NCI-H510A (cell line): ENCODE measurements around the gene PTH1R.

Experiments used
- DNase-seq: peaks from one replicate; lab custom pipeline; 2025; lab: John Stamatoyannopoulos, UW

The PTH1R gene

DNA sequence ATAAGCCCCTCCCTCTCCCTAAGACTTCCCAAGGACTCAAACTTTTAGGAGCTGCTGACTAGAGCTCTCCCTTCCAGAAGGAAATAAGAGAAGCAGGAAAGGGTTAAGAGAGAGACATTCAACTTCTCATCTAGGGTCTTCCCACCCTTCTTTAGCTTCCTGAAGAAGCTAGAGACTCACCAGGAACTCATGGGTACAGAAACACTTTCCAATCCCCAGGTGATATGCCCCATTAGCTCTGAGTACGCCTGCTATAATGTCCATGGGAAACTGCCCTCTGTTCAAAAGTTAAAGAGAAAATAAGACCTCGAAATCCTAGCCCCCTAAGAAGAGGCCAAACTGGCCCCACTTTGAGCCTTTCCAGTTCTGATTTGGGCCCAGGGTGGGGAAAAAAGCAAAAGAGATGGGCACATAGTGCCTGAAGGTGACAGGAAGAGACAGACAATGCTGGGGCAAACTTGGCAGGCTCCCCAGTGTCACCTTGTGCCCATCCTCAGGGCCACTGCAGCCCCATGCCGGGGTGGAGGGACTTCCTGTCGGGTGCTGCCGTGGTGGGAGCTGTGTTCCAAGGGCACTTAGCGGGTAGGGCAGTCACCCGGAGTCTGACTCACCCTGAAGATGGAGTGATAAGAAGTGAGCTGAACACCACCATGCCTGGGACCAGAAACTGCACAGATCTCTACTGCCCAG, 69.5 kb downstream of the PTH1R start:
- no peak for DNase-seq

GRCh38 chr3:46947546-46947901, 70.0 kb downstream of the PTH1R start:
- no peak for DNase-seq

DNA sequence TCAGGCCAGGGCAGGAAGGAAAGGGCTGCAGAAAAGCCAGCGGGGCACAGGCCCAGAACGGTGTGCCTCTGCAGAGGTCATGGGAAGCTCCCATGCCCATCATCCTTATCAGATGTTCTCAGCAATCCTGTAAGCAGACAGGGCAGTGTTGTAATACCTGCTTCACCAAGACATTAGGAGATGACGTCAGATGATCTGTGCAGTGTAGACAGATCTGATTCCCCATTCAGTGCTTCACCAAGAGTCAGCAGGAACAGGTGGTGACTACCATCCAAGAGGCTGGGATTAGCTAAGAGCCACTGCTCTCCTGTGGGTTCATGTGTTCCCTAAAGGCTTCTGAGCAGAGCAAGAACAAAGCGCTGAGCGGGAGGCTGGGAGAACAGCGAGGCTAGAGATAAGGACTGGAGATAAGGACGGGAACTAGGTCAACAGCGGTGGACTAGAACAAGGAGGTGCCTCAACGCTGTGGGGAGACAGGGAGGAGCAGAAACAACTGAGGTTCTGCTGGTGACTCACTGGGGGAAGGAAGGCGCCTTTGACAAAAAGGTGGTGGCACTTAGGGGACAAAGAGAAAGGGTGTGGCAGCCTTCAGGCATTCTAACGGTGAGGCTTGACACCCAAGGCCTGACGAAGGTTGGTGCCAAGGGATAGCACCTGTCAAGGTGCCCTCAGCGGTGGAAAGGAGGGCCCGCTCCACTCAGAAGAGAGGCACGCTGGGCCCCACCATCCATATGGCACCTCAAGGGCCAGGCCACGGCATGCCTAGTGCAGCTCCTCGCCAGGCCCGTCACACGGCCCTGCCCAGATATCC, 70.7 kb downstream of the PTH1R start:
- no peak for DNase-seq

GRCh38 chr3:46948830-46949671, 71.5 kb downstream of the PTH1R start:
- no peak for DNase-seq

DNA sequence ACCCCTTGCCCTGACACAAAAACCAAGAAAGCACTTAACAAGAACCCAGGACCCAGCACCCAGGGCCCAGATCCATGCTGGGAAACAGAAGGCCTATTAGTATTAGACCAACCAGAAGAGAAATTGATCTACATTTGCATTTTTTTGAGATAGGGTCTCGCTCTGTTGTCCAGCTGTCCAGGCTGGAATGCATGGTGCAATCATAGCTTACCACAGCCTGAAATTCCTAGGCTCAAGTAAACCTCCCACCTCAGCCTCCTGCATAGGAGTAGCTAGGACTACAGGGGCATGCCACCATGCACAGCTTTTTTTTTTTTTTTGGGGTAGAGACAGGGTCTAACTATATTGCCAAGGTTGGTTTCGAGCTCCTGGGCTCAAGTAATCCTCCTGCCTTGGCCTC, 72.7 kb downstream of the PTH1R start:
- DNase-seq: no peak

DNA sequence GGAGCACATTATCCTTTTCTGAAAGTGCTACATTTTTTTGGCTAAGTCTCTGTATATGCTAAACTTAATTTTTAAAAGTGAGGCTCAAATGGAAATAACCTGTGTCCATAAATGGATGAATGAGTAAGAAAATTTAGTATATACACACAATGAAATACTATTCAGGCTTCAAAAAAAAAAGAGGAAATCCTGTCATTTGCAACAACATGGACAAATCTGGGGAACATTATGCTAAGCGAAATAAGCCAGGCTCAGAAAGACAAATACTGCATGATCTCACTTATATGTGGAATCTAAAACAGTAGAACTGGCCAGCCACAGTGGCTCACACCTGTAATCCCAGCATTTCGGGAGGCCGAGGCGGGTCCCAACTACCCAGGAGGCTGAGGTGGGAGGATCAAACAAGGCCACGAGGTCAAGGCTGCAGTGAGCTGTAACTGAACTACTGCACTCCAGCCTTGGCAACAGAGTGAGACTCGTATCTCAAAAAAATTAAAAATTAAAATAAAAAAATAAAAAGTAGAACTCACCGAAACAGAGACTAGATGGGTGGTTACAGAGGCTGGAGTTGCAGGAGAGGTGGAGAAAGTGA, 73.2 kb downstream of the PTH1R start:
- no peak for DNase-seq

DNA sequence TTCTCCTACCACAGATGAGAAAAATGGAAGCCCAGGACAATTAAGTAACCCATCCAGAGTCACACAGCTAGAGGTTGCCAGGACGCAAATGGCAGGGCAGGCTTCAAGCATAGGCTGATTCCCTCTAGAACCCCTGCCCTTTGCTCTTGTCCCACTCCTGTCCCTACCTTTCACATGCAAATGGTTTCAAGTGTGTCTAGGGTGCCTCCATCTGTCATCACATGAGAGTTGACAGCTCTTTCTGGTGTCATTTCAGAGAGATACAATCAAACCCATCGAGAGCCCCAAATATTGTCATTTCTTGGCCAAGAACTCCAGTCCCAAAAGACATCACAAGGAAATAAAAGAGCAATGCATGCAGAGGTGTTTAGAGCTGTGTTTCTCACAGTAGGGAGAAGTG, 75.3 kb downstream of the PTH1R start:
- DNase-seq: no peak
